ENCODE data around the gene SPOCD1. TPM values are rescaled to one million over a fixed set of nuclear protein-coding genes. Genes with fewer than 3 reads are reported as not detected.

SPOCD1 gene
- polyA plus RNA-seq, 3 donors, result 0.04 to 0.45 (median 0.31) TPM

- DNase-seq (ENCODE audit: low read depth in 3 of 3, low spot score in 2 of 3), result no peak
Observed at GRCh38 chr1:31775210-31775999, 40.4 kb downstream of the SPOCD1 start.

- no peak for DNase-seq (ENCODE audit: low read depth in 3 of 3, low spot score in 2 of 3)
Observed at GRCh38 chr1:31774495-31774894, 41.3 kb downstream of the SPOCD1 start.

GRCh38 chr1:31773861-31774260 is 42.0 kb downstream of the SPOCD1 start:
- no peak for DNase-seq (ENCODE audit: low read depth in 3 of 3, low spot score in 2 of 3)

- no peak for DNase-seq (ENCODE audit: low read depth in 3 of 3, low spot score in 2 of 3)
Observed at GRCh38 chr1:31772669-31773248, 43.1 kb downstream of the SPOCD1 start.

GRCh38 chr1:31771891-31772668 is 43.7 kb downstream of the SPOCD1 start:
- no peak for DNase-seq (ENCODE audit: low read depth in 3 of 3, low spot score in 2 of 3)

GRCh38 chr1:31769720-31770390 is 46.0 kb downstream of the SPOCD1 start:
- no peak for DNase-seq (ENCODE audit: low read depth in 3 of 3, low spot score in 2 of 3)

GRCh38 chr1:31768939-31769704 is 46.7 kb downstream of the SPOCD1 start:
- DNase-seq (ENCODE audit: low read depth in 3 of 3, low spot score in 2 of 3), result no peak

- no peak for DNase-seq (ENCODE audit: low read depth in 3 of 3, low spot score in 2 of 3)
Observed at GRCh38 chr1:31768407-31768907, 47.4 kb downstream of the SPOCD1 start.

GRCh38 chr1:31767225-31767624 is 48.6 kb downstream of the SPOCD1 start:
- no peak for DNase-seq (ENCODE audit: low read depth in 3 of 3, low spot score in 2 of 3)

- DNase-seq (ENCODE audit: low read depth in 3 of 3, low spot score in 2 of 3), result no peak
Observed at GRCh38 chr1:31765516-31765915, 50.3 kb downstream of the SPOCD1 start.

GRCh38 chr1:31765041-31765467 is 50.8 kb downstream of the SPOCD1 start:
- no peak for DNase-seq (ENCODE audit: low read depth in 3 of 3, low spot score in 2 of 3)

- DNase-seq (ENCODE audit: low read depth in 3 of 3, low spot score in 2 of 3), result no peak
Observed at GRCh38 chr1:31764312-31765040, 51.3 kb downstream of the SPOCD1 start, which contains the start of gene ADGRB2. TSS of gene ADGRB2 (minus strand) at chr1:31764340. CDS start at chr1:31757221, 7,119 bp downstream.

GRCh38 chr1:31763671-31764311 is 52.0 kb downstream of the SPOCD1 start:
- DNase-seq (ENCODE audit: low read depth in 3 of 3, low spot score in 2 of 3), result no peak

- no peak for DNase-seq (ENCODE audit: low read depth in 3 of 3, low spot score in 2 of 3)
Observed at GRCh38 chr1:31762726-31763670, 52.8 kb downstream of the SPOCD1 start.

- no peak for DNase-seq (ENCODE audit: low read depth in 3 of 3, low spot score in 2 of 3)
Observed at GRCh38 chr1:31762323-31762722, 53.5 kb downstream of the SPOCD1 start.

- DNase-seq (ENCODE audit: low read depth in 3 of 3, low spot score in 2 of 3), result no peak
Observed at GRCh38 chr1:31761883-31762282, 53.9 kb downstream of the SPOCD1 start.
